Measurements from ENCODE around the gene ABRACL.
"Not testable (repeated sequence)": the region's sequence is repeated elsewhere in the genome, so short reads cannot be mapped to it uniquely, and the experiment has no call there.

The ABRACL gene

DNA sequence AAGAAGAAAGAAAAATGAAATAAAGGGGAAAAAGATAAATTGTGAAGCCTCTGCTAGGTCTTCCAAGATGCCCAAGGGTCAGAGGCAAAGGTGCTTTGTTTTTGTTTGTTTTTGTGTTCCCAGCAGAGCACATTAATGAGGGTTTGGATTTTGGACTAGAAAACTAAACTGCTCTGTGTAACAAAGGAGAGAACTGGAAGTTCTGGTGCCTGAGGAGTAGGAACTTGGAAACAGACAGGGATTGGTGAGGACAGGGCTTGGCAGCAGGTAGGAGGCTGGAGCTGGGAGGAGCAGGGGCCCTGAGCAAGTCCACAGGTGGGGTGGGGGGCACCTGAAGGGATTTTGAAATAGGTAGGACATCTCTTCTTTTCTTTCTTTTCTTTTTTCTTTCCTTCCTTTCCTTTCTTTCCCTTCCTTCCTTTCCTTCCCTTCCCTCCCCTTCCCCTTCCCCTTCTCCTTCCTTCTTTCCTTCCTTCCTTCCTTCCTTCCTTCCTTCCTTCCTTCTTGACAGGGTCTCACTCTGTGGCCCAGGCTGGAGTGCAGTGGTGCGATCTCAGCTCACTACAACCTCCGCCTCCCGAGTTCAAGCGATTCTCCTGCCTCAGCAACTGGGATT lies 15.3 kb upstream of the ABRACL start:
- DNase-seq, result no peak

DNA sequence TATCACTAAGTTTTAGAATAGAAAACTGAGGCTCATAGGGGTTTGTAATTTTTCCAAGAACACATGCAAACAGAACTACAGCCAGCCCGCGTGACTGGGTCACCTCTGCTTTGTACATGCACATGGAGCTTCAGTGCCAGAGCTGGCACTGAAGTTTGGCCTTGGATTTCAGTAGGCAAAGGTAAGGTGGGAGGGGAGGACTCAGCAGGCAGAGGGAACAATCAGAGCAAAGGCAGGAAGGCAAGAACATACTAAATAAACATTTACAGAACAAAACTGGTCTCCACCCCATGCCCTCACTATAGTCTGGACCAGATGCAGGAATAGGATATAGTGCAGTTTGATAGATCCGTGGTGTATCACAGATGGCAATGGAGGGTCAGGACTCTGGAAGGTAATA lies 13.6 kb upstream of the ABRACL start:
- DNase-seq, result no peak

DNA sequence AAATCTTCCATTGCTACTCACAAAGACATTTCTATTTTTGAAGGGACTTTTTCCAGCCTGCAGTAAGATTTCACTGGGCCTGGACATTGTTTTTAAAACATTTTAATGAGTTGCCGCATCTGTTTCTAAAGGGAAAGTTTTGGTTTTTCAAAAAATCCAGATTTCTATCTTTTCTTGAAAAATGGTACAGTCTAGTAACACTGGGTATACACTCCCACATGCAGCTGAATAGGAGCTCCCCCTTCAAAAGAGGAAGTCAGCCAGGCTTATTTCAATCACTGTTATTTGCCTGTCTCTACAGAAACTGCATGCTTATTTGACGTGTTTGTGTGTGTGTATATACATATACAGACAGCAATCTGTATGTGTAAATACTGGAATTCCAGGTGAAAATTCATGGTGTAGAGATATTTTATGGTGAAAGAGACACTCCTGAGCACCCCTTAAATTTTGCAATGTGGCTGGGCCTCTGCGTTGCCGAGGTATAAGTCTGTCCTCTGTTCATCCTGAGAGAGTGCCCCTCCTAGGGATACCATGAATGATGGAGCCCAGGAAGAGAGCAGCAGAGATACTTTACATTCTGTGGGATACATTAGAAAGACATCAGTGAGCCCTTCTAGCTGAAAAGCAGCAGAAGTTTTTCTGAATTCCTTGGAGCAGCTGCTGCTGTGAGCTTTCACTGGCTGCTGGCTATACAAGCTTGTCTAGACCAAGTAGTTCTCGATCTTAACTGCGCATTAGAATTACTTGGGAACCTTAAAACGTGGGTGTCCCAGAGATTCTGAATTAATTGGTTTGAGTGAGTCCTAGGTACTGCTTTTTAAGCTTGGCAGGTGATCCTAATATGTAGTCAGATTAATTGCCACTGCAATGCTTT lies 12.0 kb upstream of the ABRACL start:
- no peak for DNase-seq

DNA sequence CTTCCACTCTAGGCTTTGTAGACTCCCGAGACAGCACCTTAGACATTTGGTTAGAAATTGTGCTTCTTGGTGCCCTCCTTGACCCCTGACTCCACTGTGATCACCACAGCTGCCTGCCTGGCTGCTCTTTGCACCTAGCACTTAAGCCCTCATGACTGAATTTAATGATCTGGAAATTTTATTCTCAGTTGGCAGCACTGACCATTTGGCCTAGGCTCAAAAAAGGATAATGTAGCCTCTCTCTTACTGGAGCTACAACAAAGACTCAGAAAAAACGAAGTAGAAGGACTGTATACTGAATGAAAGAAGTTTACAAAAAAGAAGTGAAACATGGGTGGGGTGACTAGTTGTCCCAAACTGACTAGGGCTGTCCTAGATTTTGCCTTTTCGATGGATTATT lies 11.3 kb upstream of the ABRACL start:
- DNase-seq, result peak; percentile 10

DNA sequence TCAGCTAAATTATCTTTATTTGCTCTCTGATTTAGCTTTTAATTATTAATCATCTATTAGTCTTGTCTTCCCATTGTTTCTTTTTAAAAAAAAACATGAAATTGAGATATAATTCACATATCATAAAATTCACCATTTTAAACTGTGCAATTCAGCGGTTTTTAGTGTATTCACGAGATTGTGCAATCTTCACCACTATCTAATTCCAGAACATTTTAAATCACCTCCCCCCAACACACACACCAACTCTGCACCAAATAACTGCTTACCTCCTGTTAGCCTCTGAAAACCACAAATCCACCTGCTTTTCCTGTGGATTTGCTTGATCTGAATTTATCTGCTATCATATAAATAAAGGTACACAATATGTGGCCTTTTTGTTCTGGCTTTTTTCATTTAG lies 8.8 kb upstream of the ABRACL start:
- DNase-seq, result no peak

DNA sequence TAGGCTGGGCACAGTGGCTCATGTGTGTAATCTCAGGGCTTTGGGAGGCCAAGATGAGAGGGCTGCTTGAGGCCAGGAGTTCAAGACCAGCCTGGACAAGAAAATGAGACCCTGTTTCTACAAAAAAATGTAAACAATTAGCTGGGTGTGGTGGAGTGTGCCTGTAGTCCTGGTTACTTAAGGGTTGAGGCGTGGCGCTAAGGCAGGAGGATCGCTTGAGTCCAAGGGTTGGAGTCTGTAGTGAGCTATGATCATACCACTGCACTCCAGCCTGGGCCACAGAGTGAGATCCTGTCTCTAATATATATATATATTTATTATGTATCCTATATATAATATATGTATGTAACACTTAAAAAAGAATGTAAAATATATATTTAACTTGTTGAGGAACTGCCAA lies 7.9 kb upstream of the ABRACL start:
- DNase-seq, result no peak

DNA sequence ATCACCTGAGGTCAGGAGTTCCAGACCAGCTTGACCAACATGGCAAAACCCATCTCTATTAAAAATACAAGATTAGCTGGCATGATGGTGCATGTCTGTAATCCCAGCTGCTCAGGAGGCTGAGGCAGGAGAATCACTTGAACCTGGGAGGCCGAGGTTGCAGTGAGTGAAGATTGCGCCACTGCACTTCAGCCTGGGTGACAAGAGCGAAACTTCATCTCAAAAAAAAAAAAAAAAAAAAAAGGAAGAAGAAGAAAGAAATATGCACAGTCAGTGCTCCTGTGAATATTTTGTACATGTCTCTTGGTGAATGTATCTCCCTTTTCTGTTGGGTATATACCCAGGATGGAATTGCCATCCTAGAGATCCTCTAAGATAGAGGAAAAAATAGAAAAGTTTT lies 3.1 kb upstream of the ABRACL start:
- DNase-seq, result not testable (repeated sequence)

DNA sequence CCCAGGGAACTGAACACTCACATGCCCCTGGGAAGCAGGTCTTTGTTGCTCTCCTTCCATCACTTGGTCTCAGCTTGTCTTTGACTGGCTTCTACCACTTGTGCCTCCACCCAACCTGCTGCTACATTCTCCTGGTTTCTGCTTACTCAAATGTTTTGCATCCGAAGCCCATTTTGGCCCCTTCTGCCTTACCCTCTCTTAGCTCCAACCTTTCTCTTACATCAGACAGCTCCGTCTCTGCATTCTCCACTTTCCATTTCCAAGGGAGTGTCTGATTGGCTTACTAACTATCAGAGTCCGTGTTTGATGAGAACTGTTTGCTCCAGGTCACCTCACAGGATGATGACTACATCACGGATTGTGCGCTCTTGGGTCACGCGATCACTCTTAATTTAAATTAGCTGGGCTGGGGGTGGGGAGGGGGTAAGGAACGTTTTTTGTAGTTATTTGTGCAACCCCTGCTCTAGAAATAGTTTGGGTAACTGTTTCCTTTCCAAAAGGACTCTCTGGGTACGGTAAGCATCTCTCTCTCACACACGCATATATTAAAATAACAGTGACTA lies 844 bp upstream of the ABRACL start:
- peak; percentile 35 for DNase-seq

DNA sequence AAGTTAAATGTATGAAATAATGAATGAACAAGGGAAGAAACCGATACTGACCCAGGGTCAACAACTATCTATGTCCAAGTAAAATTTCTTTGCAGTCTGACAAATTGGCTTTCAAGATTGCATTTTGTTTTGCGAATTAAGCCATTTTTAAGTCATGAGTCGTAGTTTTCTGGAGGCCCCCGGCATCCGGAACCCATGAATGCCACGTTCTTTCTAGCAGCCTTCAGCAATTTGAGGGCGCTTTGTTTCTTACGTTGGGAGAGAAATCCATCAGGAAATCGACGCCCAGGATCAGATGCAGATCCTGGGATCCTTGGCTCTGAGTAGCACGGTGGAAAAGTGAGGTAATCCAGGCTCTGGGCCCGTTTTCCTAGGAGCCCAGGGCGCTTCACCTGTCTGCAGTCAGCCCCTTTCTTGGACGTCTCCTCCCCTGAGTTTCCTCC lies 309 bp upstream of the ABRACL start:
- peak; percentile 85 for DNase-seq

DNA sequence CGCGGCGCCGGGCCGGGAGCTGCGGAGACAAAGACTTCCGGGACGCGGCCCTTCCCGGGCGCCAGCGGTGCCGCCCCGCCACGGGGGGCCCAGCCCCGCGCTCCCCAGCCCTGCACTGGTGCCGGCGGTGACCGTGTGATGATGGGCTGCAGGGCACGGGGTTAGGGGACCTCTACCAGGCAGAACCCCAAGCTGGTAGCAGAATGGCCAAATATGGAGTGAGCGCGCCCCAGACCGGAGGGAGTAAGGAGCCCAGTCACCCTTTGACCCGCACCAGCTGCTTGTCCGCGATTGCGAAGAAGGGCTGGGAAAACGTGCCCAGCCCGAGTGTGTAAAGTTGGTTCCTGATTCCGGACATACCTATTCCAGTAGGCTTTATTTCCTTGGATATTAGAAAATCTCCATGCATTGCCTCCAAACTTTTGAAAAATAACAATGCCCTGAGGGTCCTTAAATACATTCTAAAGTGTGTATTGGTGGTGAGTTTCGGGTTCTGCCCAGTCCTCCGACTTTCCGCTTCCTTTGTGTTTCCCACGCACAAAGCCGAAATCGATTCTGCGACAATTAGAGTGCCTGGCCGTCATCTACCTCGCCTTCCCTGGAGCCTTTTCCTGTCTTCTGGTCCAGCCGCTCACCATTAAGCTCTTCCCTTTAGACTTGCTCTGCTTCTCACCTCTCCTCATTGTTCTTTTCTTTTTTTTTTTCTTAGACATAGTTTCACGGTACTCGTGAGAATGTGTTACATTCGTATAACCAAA lies 1.1 kb downstream of the ABRACL start:
- DNase-seq, result peak; percentile 28

DNA sequence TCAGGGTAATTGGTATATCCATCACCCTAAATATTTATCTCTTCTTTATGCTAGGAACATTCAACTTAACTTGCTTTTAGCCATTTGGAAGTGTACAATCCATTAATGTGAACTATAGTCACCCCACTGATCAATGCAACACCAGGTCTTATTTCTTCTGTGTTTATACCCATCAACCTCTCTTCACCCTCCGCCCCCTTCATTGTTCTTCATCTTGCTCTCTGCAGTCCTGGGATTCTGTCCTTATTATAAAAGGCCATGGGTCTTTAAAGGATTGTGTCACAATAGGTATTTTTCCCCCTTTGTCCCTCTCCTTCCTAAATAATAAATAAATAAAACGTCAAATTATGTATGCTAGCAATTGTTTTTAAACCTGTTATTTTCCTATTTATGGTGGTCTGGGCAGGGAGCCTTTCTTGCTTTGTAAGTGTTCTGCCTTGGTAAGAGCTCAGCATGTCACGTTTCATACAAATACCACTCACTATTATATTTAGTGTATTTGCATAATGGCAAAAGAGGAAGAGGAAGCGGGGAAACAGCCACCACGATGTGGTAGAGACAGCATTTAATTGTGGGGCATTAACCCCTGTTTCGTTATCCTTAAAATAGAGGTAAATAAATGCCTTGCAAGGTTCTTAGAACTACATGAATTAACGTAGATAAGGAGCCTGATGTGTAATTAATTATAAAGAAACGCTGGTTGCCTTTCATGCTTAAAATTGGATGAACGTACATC lies 1.9 kb downstream of the ABRACL start:
- DNase-seq, result no peak

DNA sequence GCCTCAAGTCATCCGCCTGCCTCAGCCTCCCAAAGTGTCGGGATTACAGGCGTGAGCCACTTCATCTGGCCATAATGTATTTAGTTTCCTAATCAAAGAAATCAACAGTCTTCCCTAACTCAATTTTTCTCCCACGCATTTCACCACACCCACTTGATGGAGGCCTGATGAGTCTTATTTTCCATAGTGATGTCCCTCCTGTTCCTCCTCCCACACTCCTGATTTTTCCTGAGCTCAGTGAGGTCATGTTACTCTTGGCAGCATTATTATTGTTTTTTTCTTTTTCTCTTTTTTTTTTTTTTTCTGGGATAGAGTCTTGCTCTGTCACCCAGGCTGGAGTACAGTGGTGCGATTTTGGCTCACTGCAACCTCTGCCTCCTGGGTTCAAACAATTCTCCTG lies 8.9 kb downstream of the ABRACL start:
- peak; percentile 45 for DNase-seq

DNA sequence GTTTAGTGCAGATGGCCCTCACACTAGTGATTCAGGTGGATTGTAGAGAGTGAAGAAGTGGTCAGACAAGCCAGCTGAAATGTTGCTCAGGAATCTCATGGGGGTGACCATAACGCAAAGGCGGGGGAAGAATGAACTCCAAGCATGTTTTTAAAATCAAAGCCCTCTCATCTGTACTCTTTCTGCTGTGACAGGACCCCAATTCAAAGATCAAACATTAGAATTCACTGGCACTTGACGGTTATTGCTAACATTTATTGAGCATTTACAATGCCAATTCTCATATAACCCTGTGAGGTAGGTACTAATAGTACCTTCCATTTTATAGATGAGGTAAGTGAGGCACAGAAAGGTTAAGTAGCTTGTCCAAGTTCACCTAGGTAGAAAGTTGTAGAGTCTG lies 15.7 kb downstream of the ABRACL start:
- no peak for DNase-seq

DNA sequence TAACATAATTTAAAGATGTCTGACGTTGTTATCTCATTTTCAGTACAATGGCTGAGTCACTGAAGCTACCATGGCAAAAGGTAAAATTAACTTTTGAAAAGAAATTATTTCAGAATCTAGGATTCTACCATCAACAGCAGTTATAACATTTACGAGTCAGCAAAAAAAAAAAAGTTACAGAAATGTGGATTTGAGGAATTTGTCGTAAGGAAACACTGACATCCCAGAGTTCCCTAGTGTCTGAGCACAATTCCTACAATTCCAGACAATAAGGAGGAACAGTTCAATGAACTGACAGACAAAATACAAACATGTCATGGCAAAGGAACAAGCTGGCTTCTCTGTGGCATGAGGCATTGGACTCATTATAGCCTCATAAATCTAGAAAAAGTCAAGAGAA lies 19.1 kb downstream of the ABRACL start:
- no peak for DNase-seq

DNA sequence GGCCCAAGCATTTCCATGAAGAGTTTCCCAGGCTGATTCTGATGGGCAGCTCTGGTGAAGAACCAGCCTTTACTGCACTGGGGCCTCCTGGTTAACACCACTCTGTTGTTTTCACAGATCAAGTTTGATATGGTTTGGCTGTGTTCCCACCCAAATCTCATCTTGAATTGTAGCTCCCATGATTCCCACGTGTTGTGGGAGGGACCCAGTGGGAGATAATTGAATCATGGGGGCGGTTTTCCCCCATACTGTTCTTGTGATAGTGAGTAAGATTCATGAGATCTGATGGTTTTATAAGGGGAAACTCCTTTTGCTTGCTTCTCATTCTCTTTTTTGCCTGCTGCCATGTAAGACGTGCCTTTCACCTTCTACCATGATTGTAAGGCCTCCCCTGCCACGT lies 20.4 kb downstream of the ABRACL start:
- not testable (repeated sequence) for DNase-seq

DNA sequence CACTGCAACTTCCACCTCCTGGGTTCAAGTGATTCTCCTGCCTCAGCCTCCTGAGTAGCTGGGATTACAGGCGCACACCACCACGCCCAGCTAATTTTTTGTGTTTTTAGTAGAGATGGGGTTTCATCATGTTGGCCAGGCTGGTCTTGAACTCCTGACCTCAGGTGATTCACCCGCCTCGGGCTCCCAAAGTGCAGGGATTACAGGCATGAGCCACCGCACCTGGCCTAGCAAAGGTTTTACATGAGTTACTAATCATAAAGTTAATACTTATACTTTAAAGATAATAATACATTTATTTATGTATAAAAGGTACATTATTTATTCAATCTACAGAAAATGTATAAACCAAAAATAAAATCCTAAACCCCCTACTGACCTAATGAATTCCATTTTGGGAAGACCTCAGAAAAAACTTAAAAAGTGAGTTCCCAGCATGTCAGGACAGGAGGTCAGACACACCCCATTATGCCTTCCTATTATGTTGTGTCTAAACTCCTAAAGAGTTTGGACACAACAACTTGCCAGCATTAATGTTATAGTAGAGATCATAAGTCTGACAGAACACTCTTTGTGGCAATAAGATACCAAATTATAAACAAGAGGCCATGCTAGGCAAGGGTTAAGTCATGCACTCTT lies 21.7 kb downstream of the ABRACL start:
- not testable (repeated sequence) for DNase-seq

DNA sequence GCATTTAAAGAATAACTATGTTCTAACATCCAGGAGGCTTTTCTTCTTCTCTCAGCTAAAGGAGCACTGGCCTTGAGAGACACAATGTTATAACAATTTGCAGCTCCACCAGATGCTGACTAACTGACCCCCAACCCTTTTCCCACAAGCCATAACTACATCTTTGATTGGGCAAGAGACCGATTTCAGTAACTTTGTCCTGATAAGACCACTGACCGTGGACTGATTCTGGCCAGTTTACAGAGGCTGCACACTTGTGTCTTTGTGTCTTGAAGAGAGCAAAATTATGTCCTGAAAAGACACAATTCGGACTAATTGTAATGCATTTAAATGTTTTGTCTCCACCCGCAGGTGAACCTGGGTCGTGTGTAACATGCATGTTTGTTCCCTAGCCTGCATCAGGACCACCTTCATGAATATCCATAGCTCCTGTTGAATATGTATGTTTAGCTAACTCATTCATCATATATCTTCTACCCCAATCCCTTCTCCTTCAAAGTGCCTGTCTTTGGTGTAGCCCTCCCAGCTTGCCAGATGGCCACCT lies 22.3 kb downstream of the ABRACL start:
- no peak for DNase-seq

DNA sequence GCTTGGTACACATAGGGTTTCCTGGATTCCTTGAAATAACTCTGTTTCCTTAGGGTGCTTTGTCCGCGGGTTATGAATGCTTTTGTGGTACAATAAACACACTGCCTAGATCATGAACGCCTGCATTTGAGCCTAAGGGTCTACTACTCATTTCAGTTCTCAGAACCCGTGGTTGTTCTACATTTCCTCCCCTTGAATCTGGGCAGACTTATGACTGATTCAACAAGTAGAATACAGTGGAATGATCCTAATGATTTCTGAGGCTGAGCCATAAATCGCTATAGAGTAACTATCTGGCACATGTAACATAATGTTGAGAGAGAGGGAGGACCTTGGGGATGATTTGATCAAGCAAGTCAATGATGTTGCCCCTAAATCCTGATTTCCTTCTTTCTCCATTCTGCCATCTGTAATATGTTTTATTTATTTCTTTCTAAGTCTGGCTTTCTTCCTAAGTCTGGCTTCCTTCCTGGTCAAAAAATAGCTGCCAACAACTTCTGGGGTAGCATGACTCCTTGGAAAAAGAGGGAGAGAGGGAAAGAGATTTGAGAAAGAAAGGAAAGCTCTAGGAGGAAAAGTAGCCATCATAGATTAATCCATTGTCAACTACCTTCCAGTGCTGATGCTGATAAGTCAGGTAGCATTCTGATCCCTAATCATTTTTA lies 23.0 kb downstream of the ABRACL start:
- DNase-seq, result no peak

DNA sequence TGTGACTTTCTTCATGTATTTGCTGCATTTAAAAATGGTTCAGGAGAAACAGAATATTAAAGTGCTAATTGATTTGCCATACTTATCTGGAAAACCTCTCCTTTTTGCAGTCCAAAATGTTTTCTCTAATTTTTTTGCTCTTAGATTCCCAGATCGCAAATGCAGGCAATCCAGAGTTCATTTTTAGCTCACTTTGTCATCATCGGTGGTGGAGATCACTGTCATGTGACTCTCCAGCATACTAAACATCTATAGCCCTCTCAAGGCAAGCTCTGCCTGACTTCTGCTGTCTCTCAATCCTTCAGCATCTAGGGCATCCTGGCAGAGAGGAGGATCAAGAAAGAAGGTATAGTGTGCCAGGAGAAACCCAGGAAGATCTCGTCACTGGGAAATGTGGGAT lies 24.8 kb downstream of the ABRACL start:
- no peak for DNase-seq

DNA sequence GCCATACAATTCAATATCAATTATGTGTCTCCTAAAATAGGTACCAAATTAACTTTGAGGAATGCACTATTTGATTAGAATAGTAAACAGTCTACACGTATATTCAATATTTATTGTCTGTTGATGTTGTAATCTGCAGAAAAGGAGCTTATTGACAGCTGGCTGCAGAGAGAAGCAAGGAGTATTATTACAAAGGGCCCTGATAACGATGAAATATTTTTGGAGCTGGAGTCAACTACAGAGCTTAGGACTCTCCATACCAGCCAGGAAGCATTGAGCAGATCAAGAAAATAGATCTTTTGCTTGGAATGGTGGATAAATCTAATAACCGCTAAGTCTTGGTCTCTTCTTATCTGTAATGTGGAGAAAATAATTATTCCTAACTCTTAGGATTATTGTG lies 25.5 kb downstream of the ABRACL start:
- DNase-seq, result no peak

DNA sequence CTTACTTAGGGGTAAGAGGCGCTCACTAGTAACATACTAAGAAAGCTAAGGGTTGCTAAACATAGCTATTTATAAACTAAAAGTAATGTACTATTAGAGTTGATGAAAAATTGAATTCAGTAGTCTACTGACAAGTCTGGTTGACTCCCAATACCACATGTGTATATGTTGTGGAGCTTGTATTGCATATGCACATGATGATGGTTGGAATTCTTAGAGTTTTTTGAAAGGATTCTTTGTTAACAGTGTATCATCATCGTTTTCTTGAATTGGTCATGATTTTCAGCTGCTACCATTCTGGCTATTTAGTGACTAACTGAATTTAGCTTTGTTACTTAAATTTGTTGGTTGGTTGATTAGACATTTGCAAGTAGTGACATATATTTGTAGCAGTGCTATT lies 27.2 kb downstream of the ABRACL start:
- no peak for DNase-seq
